ENCODE results near the gene GHDC.
A peak's percentile ranks its signal among the peaks of the same experiment; 100 is the strongest.

GHDC gene

DNA sequence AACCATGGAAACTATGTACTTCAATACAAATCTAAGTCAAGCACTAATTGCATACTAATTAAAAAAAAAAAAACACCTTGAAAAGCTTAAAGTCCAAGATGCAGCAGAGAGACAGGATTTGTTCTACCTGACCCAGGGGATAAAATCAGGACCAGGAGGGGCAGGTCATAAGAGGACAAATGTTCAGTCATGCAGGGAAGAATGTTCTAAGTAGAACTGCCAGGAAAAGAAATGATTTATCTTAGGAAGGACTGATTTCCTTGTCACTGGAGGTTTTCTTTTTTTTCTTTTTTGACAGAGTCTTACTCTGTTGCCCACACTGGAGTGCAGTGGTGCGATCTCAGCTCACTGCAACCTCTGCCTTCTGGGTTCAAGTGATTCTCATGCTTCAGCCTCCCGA is 9.1 kb upstream of the GHDC start:
- no peaks in the 10 kb centered on the region for H3K4me1 ChIP-seq (ENCODE audit: control insufficient read depth, insufficient read depth, low read length)
- no peaks in the 10 kb centered on the region for H3K27me3 ChIP-seq (ENCODE audit: control insufficient read depth in 1 of 2, insufficient read depth in 2 of 2, low read length in 2 of 2)

DNA sequence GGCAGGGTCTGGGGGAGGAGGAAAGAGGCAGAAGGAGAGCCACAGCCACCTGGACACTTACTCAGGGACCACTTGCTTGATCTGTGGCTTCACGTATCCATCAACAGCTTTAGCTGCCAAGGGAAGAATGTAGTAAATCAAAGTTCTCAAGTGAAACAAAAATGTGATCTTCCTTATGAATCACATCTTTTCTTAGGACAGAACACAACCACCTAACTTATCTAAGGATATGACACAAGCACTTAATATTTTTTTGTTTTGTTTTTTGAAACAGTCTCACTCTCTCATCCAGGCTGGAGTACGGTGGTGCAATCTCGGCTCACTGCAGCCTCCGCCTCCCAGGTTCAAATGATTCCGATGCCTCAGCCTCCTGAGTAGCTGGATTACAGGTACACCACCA is 8.4 kb upstream of the GHDC start:
- Histone ChIP-seq H3K27ac (ENCODE audit: low read length) (no peak overlapping the region), H3K27me3 (ENCODE audit: control insufficient read depth in 1 of 2, insufficient read depth in 2 of 2, low read length in 2 of 2) (no peaks in the 10 kb centered on the region), H3K36me3 (ENCODE audit: control insufficient read depth in 2 of 2, insufficient read depth in 2 of 2, low read length in 2 of 2) (peaks cover 35 to 47% of the 10 kb centered on the region in 2 donors), H3K9me3 (ENCODE audit: control insufficient read depth in 2 of 2, low read length in 2 of 2) (no peaks in the 10 kb centered on the region), H3K4me1 (ENCODE audit: control insufficient read depth, insufficient read depth, low read length) (no peaks in the 10 kb centered on the region), H3K9ac (ENCODE audit: low read length in 2 of 2) (no peak overlapping the region), H3K4me3 (ENCODE audit: low read length in 2 of 2) (no peak overlapping the region)

More for the DNA sequence above, 9.1 kb upstream of the GHDC start:
- no peak overlapping the region for H3K9ac ChIP-seq (ENCODE audit: low read length in 2 of 2)
- no peak overlapping the region for H3K4me3 ChIP-seq (ENCODE audit: low read length in 2 of 2)
- H3K27ac ChIP-seq (ENCODE audit: low read length) = no peak overlapping the region
- peaks cover 35 to 47% of the 10 kb centered on the region in 2 donors for H3K36me3 ChIP-seq (ENCODE audit: control insufficient read depth in 2 of 2, insufficient read depth in 2 of 2, low read length in 2 of 2)
- H3K9me3 ChIP-seq (ENCODE audit: control insufficient read depth in 2 of 2, low read length in 2 of 2) = no peaks in the 10 kb centered on the region

DNA sequence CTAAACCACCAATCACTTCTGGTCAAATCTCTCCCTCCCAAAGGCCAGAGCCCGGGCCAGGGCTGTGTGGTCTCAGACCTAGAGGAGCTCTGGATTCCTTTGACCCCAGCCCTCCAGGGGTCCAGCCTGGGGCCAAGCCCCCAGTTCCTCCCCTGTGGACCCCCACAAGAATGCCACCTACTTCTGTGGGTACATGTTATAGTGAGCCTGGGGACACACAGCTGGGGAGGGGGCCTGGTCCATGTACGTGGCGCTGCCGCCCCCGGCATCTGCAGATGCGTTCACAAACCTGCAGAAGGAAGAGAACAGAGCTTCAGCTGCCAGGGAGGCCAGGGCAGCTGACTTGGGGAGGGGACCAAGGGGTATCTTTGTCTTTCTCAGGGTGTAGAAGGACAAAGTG is 7.9 kb upstream of the GHDC start:
- Histone ChIP-seq H3K4me1 (ENCODE audit: control insufficient read depth, insufficient read depth, low read length) (no peaks in the 10 kb centered on the region), H3K27ac (ENCODE audit: low read length) (no peak overlapping the region), H3K4me3 (ENCODE audit: low read length in 2 of 2) (no peak overlapping the region), H3K27me3 (ENCODE audit: control insufficient read depth in 1 of 2, insufficient read depth in 2 of 2, low read length in 2 of 2) (no peaks in the 10 kb centered on the region), H3K36me3 (ENCODE audit: control insufficient read depth in 2 of 2, insufficient read depth in 2 of 2, low read length in 2 of 2) (peaks cover 30 to 43% of the 10 kb centered on the region in 2 donors), H3K9me3 (ENCODE audit: control insufficient read depth in 2 of 2, low read length in 2 of 2) (no peaks in the 10 kb centered on the region), H3K9ac (ENCODE audit: low read length in 2 of 2) (no peak overlapping the region)

DNA sequence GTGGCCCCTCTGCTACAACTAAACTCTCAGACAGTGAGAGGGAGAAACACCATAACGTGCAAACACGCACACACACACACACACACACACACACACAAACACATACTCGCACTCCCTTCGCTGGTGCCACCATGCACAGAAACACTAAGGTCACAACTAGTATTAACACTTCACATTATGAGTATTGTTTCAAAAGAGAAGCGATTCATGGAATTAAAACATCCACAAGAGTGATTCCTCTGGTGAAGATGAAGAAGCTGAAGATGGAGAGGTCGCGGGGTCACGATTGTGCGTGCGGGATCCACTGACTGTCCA is 7.1 kb upstream of the GHDC start:
- peaks cover 30 to 41% of the 10 kb centered on the region in 2 donors for H3K36me3 ChIP-seq (ENCODE audit: control insufficient read depth in 2 of 2, insufficient read depth in 2 of 2, low read length in 2 of 2)
- H3K4me1 ChIP-seq (ENCODE audit: control insufficient read depth, insufficient read depth, low read length) = no peaks in the 10 kb centered on the region
- no peak overlapping the region for H3K4me3 ChIP-seq (ENCODE audit: low read length in 2 of 2)
- no peaks in the 10 kb centered on the region for H3K27me3 ChIP-seq (ENCODE audit: control insufficient read depth in 1 of 2, insufficient read depth in 2 of 2, low read length in 2 of 2)
- peak overlapping the region; percentile 18 for H3K27ac ChIP-seq (ENCODE audit: low read length)
- H3K9ac ChIP-seq (ENCODE audit: low read length in 2 of 2) = no peak overlapping the region
- no peaks in the 10 kb centered on the region for H3K9me3 ChIP-seq (ENCODE audit: control insufficient read depth in 2 of 2, low read length in 2 of 2)

DNA sequence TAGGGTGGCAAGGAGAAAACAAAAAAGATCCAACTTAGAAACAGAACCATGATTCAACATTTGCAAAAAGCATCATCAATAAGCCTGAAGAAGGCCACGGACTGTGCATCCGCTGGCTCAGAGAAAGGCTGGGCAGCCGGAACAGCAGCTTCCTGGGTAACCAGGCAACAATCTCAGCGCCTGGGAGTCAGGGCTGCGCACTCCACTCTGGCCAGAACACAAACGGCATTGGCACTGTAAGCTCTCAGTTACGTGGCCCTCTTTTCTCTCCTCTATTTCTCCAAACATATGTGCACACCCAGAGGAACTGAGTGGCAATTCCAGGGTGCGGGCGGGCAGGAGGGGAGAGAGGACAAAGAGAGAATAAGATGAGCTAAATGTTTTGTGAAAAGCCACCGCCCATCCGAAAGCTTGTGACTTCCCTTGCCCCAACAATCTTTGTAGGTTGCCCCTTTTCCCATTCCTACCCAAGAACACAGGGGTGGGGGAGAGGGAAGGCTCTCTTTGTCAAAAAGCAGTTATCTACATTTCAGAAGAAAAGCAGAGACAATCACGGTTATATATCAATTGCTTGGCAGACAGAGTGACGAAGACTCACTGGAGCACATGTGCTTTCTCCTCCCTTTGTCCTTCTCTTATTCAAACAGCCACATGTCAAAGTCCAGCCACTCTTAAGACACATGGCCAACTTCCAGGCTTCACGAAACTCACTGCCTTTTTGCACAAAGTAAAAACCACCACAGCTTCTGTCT is 6.6 kb upstream of the GHDC start:
- H3K4me3 ChIP-seq (ENCODE audit: low read length in 2 of 2) = no peak overlapping the region
- peak overlapping the region; percentile 18 for H3K27ac ChIP-seq (ENCODE audit: low read length)
- no peaks in the 10 kb centered on the region for H3K27me3 ChIP-seq (ENCODE audit: control insufficient read depth in 1 of 2, insufficient read depth in 2 of 2, low read length in 2 of 2)
- H3K9ac ChIP-seq (ENCODE audit: low read length in 2 of 2) = no peak overlapping the region
- H3K9me3 ChIP-seq (ENCODE audit: control insufficient read depth in 2 of 2, low read length in 2 of 2) = no peaks in the 10 kb centered on the region
- no peaks in the 10 kb centered on the region for H3K4me1 ChIP-seq (ENCODE audit: control insufficient read depth, insufficient read depth, low read length)
- peaks cover 30 to 40% of the 10 kb centered on the region in 2 donors for H3K36me3 ChIP-seq (ENCODE audit: control insufficient read depth in 2 of 2, insufficient read depth in 2 of 2, low read length in 2 of 2)

DNA sequence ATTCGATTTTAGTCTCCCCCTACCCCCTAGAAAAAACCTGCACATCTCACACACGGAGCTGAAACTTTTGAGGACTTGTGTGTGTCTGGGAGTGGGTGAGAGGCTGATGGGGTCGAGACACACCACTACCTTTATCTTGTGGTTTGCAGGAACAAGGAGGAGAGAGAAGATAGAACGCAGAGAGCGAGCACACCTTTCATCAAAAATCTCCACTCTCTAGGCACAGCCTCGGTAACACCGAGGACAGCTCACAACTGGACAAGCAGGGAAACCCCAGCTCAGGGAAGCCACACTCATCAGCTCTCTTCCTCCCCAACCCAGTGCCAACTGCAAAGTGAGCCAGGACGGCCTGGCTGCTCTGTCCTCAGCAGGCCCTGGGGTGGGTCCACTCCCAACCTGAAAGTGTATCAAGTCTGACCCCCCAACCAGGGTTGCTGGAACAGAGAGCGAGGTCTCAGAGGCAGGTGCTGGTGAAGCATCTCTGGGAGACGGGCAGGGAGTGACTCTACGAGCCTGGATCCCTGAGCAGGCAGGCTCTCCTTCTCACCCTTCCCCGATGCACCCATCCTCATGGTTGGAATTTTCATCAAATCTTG is 5.2 kb upstream of the GHDC start:
- Histone ChIP-seq H3K27ac (ENCODE audit: low read length) (no peak overlapping the region), H3K36me3 (ENCODE audit: control insufficient read depth in 2 of 2, insufficient read depth in 2 of 2, low read length in 2 of 2) (peaks cover 26 to 29% of the 10 kb centered on the region in 2 donors)

DNA sequence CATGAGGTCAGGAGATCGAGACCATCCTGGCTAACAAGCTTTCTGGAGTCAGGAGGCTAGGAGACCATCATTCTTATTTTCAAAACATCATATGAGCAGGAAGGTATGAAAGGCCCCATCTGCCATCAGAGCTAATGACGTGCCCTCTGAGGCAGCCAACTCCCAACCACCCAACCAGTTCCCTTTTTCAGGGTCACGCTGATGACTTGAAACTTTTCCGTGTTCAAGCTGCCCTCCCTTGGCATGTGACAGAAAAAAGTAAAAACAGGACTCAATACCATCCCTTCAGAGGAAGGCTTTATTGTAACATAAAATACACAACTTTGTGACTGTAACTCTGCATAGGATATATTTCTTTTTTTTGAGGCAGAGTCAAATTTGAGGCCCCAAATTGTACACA is 4.6 kb upstream of the GHDC start:
- Histone ChIP-seq H3K27me3 (ENCODE audit: control insufficient read depth in 1 of 2, insufficient read depth in 2 of 2, low read length in 2 of 2) (no peaks in the 10 kb centered on the region), H3K4me3 (ENCODE audit: low read length in 2 of 2) (no peak overlapping the region), H3K9ac (ENCODE audit: low read length in 2 of 2) (no peak overlapping the region), H3K27ac (ENCODE audit: low read length) (no peak overlapping the region), H3K4me1 (ENCODE audit: control insufficient read depth, insufficient read depth, low read length) (peaks cover 6% of the 10 kb centered on the region), H3K9me3 (ENCODE audit: control insufficient read depth in 2 of 2, low read length in 2 of 2) (no peaks in the 10 kb centered on the region), H3K36me3 (ENCODE audit: control insufficient read depth in 2 of 2, insufficient read depth in 2 of 2, low read length in 2 of 2) (peaks cover 23 to 24% of the 10 kb centered on the region in 2 donors)

More for the DNA sequence above, 5.2 kb upstream of the GHDC start:
- Histone ChIP-seq H3K4me1 (ENCODE audit: control insufficient read depth, insufficient read depth, low read length) (peaks cover 2% of the 10 kb centered on the region), H3K27me3 (ENCODE audit: control insufficient read depth in 1 of 2, insufficient read depth in 2 of 2, low read length in 2 of 2) (no peaks in the 10 kb centered on the region), H3K4me3 (ENCODE audit: low read length in 2 of 2) (no peak overlapping the region), H3K9ac (ENCODE audit: low read length in 2 of 2) (no peak overlapping the region), H3K9me3 (ENCODE audit: control insufficient read depth in 2 of 2, low read length in 2 of 2) (no peaks in the 10 kb centered on the region)

DNA sequence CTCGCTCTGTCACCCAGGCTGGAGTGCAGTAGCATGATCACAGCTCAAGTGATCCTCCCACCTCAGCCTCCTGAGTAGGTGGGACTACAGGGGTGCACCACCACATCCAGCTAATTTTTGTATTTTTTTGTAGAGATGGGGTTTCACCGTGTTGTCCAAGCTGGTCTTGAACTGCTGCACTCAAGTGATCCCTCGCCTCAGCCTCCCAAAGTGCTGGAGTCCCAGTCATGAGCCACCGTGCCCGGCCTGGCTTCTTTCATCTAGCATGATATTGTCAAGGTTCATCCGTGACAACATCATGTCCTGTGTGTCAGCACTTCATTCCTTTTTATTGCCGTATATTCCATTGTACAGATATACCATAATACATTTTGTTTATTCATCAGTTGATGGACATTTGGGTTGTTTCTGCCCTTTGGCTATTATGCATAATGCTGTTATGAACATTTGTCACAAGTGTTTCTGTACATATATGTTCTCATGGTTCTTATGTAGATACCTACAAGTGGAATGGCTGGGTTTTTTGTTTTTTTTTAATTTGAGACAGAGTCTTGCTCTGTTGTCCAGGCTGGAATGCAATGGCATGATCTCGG is 3.4 kb upstream of the GHDC start:
- no peak overlapping the region for H3K9ac ChIP-seq (ENCODE audit: low read length in 2 of 2)
- no peak overlapping the region for H3K27ac ChIP-seq (ENCODE audit: low read length)
- no peaks in the 10 kb centered on the region for H3K9me3 ChIP-seq (ENCODE audit: control insufficient read depth in 2 of 2, low read length in 2 of 2)
- peaks cover 15 to 22% of the 10 kb centered on the region in 2 donors for H3K36me3 ChIP-seq (ENCODE audit: control insufficient read depth in 2 of 2, insufficient read depth in 2 of 2, low read length in 2 of 2)
- peaks cover 18% of the 10 kb centered on the region for H3K4me1 ChIP-seq (ENCODE audit: control insufficient read depth, insufficient read depth, low read length)
- H3K27me3 ChIP-seq (ENCODE audit: control insufficient read depth in 1 of 2, insufficient read depth in 2 of 2, low read length in 2 of 2) = no peaks in the 10 kb centered on the region
- no peak overlapping the region for H3K4me3 ChIP-seq (ENCODE audit: low read length in 2 of 2)

DNA sequence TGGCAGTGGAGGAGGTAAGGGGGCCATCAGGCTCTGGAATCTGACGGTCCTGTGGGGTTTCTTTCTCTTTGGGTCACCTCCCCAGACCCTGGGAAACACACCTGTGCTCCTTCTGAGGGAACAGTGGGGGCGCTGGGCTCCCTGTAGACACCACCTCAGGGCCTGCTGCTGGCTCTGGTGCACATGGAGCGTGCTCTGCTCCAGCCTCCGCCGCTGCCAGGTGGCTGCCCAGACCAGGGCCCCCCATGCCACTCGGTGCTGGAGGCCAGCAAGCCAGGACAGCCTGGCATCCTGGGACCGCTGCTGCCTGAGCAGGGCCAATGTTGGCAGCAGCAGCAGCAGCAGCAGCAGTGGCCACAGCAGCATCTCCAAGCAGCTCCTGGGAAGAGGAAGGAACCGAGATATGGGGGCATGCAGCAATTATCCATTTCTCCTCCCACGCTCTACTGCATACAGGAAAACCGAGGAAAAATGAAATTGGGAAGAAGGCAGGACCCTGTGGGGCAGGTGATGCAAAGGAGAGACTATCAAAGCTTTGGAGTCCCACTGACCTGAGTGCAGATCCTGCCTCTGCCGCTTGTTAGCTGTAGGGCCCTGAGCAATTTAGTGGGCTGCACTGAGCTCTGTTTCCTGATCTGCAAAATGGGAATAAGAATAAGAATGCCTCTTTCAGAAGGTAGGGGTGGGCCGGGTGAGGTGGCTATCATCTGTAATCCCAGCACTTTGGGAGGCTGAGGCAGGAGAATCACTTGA is 902 bp downstream of the GHDC start:
- Histone ChIP-seq H3K9ac (ENCODE audit: low read length in 2 of 2) (peak overlapping the region; percentile 96 to 98), H3K9me3 (ENCODE audit: control insufficient read depth in 2 of 2, low read length in 2 of 2) (no peaks in the 10 kb centered on the region), H3K36me3 (ENCODE audit: control insufficient read depth in 2 of 2, insufficient read depth in 2 of 2, low read length in 2 of 2) (no peaks in the 10 kb centered on the region), H3K27ac (ENCODE audit: low read length) (no peak overlapping the region), H3K4me3 (ENCODE audit: low read length in 2 of 2) (peak overlapping the region; percentile 100), H3K4me1 (ENCODE audit: control insufficient read depth, insufficient read depth, low read length) (peaks cover 18% of the 10 kb centered on the region), H3K27me3 (ENCODE audit: control insufficient read depth in 1 of 2, insufficient read depth in 2 of 2, low read length in 2 of 2) (no peaks in the 10 kb centered on the region)

DNA sequence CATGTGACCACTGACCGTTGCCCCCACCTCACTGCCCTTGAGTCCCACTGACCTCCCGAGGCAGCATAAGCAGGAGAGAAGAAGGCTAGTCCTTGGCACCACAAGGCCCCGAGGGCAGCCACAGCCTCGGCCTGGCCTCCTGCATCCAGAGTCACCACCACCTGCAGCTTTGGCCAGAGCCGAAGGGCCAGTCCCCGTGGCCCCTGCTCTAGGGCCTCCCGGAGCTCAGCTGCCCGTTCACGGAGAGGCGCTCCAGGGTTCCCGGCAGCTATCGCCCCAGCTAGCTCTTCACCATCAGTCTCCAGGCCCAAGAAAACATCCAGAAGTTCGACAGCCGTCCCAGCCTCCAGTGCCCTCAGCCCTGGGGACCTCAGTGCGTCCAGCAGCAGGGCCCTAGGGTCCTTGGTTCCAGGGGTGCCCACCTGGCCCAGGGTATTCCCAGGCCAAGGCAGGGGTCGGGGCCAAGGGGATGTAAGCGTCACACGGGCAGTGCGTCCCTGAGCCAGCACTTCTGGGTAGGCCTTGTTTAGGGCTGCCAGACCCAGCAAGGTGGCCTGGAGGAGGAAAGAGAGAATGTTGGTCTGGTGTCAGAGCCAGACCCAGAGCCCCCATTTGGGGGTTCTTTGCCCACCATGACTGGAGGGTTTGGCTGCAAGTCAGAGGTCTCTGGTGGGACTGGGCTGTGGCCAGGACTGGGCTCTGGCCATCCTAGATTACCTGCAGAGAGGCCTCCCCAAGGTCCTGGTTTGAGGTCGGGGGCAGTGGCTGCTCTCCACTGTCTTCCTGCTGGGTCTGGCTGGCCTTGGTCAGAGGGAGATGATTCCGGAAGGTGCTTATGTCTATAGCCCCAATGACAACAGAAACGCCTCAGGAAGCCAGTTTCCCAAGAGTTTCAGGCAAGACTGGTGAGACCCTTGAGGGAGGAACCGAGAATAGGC is 1.8 kb downstream of the GHDC start:
- Histone ChIP-seq H3K4me1 (ENCODE audit: control insufficient read depth, insufficient read depth, low read length) (peaks cover 18% of the 10 kb centered on the region), H3K27ac (ENCODE audit: low read length) (no peak overlapping the region), H3K9ac (ENCODE audit: low read length in 2 of 2) (no peak overlapping the region), H3K36me3 (ENCODE audit: control insufficient read depth in 2 of 2, insufficient read depth in 2 of 2, low read length in 2 of 2) (no peaks in the 10 kb centered on the region), H3K4me3 (ENCODE audit: low read length in 2 of 2) (peak overlapping the region in 1 of 2 donors; percentile 100), H3K9me3 (ENCODE audit: control insufficient read depth in 2 of 2, low read length in 2 of 2) (no peaks in the 10 kb centered on the region), H3K27me3 (ENCODE audit: control insufficient read depth in 1 of 2, insufficient read depth in 2 of 2, low read length in 2 of 2) (no peaks in the 10 kb centered on the region)
